AG04450 (cell line): ENCODE measurements around the gene MEIS3. TPM values are rescaled to one million over a fixed set of nuclear protein-coding genes. Genes with fewer than 3 reads are reported as not detected.

Experiments
- CTCF ChIA-PET: fragments of 300-600, 350-600 bp; formaldehyde crosslinking; extraction: SDS; loops from one replicate; lab custom pipeline; 2022; ENCODE audit warnings: antibody characterized with exemption, inconsistent platforms; lab: Charles Lee
- POLR2A ChIA-PET: fragments of 350-600 bp; formaldehyde crosslinking; extraction: SDS; loops from one replicate; lab custom pipeline; 2021; ENCODE audit warnings: antibody characterized with exemption, inconsistent platforms; lab: Yijun Ruan, JAX
- DNase-seq: peaks from one replicate; pipeline ENCODE4 v3.0.0-alpha.2; 2011; ENCODE audit warnings: low read depth, low spot score
- H3K27ac ChIP-seq: one replicate; pipeline ENCODE4 v1.5.1; 2012; ENCODE audit warnings: low read depth, low read length, control low read depth
- H3K27me3 ChIP-seq: one replicate; pipeline ENCODE4 v1.6.0; 2012; ENCODE audit warnings: low read length; ENCODE audit not compliant: control insufficient read depth, insufficient read depth
- H3K4me3 ChIP-seq: 2 replicates; pipeline ENCODE4 v1.5.1; 2011; ENCODE audit warnings: mild to moderate bottlenecking, low read depth, low read length, control low read depth
- H3K9me3 ChIP-seq: 2 replicates; pipeline ENCODE4 v1.5.1; 2012; ENCODE audit warnings: low read length; ENCODE audit not compliant: control insufficient read depth, insufficient read depth
- CTCF ChIP-seq: IDR thresholded peaks from 2 replicates; pipeline ENCODE4 v1.5.1; 2011; ENCODE audit warnings: low read depth, low read length, control low read depth, inconsistent platforms
- polyA plus RNA-seq: library from polyadenylated mRNA; depleted of rRNA; stranded (reverse); fragments of >200 nt; gene quantifications from 2 replicates; pipeline ENCODE4 v1.2.3, GENCODE V29; 2011

The MEIS3 gene
- polyA plus RNA-seq, 1 experiment, result 21.6 TPM

GRCh38 chr19:47429140-47429793 is 9.9 kb upstream of the MEIS3 start:
- Histone ChIP-seq H3K9me3 (no peaks in the 10 kb centered on the region; the same call in 1 of the 2 replicates), H3K4me3 (no peak overlapping the region), H3K27ac (no peak overlapping the region), H3K27me3 (peaks cover 2% of the 10 kb centered on the region)
- TF ChIP-seq CTCF, result no peak
- DNase-seq, result no peak
- POLR2A ChIA-PET, result interaction anchor here (0.6 to 1.3 kb wide), 3 partner anchors 86 to 269 kb away, joined by 3 to 5 read pairs (median 3); no protein-coding TSS in a partner anchor
- CTCF ChIA-PET, result interaction anchor here (0.7 to 2.4 kb wide), 4 partner anchors 38 to 269 kb away, joined by 3 to 10 read pairs (median 5); no protein-coding TSS in a partner anchor

GRCh38 chr19:47428177-47428894 is 9.0 kb upstream of the MEIS3 start:
- Histone ChIP-seq H3K4me3 (peak overlapping the region; percentile 50), H3K27me3 (peaks cover 10% of the 10 kb centered on the region), H3K27ac (peak overlapping the region; percentile 11), H3K9me3 (no peaks in the 10 kb centered on the region; the same call in 1 of the 2 replicates)
- TF ChIP-seq CTCF, result no peak
- CTCF ChIA-PET, result interaction anchor here (0.6 to 2.4 kb wide), 22 partner anchors 9 to 320 kb away, joined by 3 to 27 read pairs (median 4); partner anchors contain the start of gene DHX34
- POLR2A ChIA-PET, result interaction anchor here (0.6 to 1.3 kb wide), 5 partner anchors 18 to 270 kb away, joined by 3 to 7 read pairs (median 3); no protein-coding TSS in a partner anchor
- DNase-seq, result peak; percentile 92

GRCh38 chr19:47427241-47428176 is 8.2 kb upstream of the MEIS3 start:
- POLR2A ChIA-PET, result interaction anchor here (0.6 to 1.3 kb wide), 6 partner anchors 18 to 1072 kb away, joined by 3 to 7 read pairs (median 4); no protein-coding TSS in a partner anchor
- H3K9me3 ChIP-seq, result no peaks in the 10 kb centered on the region; the same call in 1 of the 2 replicates

More at GRCh38 chr19:47427241-47428176, 8.2 kb upstream of the MEIS3 start:
- Histone ChIP-seq H3K4me3 (peak overlapping the region; percentile 50), H3K27me3 (peaks cover 16% of the 10 kb centered on the region), H3K27ac (peak overlapping the region; percentile 31)
- CTCF ChIA-PET, result interaction anchor here (0.6 to 2.4 kb wide), 21 partner anchors 10 to 321 kb away, joined by 3 to 27 read pairs (median 5); partner anchors contain the start of gene DHX34
- peak; percentile 91 for TF ChIP-seq CTCF
- no peak for DNase-seq
